Measurements from ENCODE around the gene CTNNA3. TPM values are rescaled to one million over a fixed set of nuclear protein-coding genes. Genes with fewer than 3 reads are reported as not detected.

CTNNA3 gene
- total and polyA plus RNA-seq, 4 donors, result 0.16 to 2.4 (median 1.4) TPM

GRCh38 chr10:66238343-66238742 is 1457.7 kb downstream of the CTNNA3 start:
- Histone ChIP-seq H3K9ac (ENCODE audit: low read depth in 1 of 2, low read length in 2 of 2) (no peak overlapping the region), H3K27ac (ENCODE audit: low read depth in 1 of 2, low read length in 2 of 2) (no peak overlapping the region), H3K27me3 (ENCODE audit: control insufficient read depth in 4 of 4, insufficient read depth in 4 of 4, low read length in 3 of 4) (no peaks in the 10 kb centered on the region), H3K36me3 (ENCODE audit: control insufficient read depth in 4 of 4, insufficient read depth in 3 of 4, low read depth in 1 of 4, low read length in 3 of 4) (no peaks in the 10 kb centered on the region), H3K4me3 (ENCODE audit: low read depth in 1 of 3, low read length in 3 of 3) (no peak overlapping the region), H3K9me3 (ENCODE audit: control insufficient read depth in 4 of 4, low read length in 3 of 4) (no peaks in the 10 kb centered on the region), H3K4me1 (ENCODE audit: control insufficient read depth in 4 of 4, insufficient read depth in 4 of 4, low read length in 3 of 4) (no peaks in the 10 kb centered on the region)
- TF ChIP-seq FOXA2 (IDR thresholded peaks at IDR 0.05) (no peak), FOXA1 (IDR thresholded peaks at IDR 0.05) (no peak), HNF4A (conservative IDR thresholded peaks at IDR 0.05) (no peak), REST (IDR thresholded peaks at IDR 0.05) (no peak), HNF4G (IDR thresholded peaks at IDR 0.05) (no peak), TAF1 (conservative IDR thresholded peaks at IDR 0.05) (no peak), CTCF (IDR thresholded peaks at IDR 0.05; ENCODE audit: low read depth, low read length, missing input control) (no peak), ZBTB33 (IDR thresholded peaks at IDR 0.05) (no peak), MAX (IDR thresholded peaks at IDR 0.05) (no peak), GABPA (IDR thresholded peaks at IDR 0.05 in 1 of 2, conservative IDR thresholded peaks at IDR 0.05 in 1 of 2) (no peak), NR2F2 (IDR thresholded peaks at IDR 0.05) (no peak), ATF3 (IDR thresholded peaks at IDR 0.05) (no peak), YY1 (IDR thresholded peaks at IDR 0.05) (no peak), RAD21 (IDR thresholded peaks at IDR 0.05) (no peak), RXRA (IDR thresholded peaks at IDR 0.05) (no peak), EGR1 (IDR thresholded peaks at IDR 0.05; ENCODE audit: low read depth in 2 of 2) (no peak), SP1 (IDR thresholded peaks at IDR 0.05) (no peak), JUND (IDR thresholded peaks at IDR 0.05) (no peak)
- 84% methylated on average over 2 of the region's 2 CpGs for WGBS
- no peak for DNase-seq (ENCODE audit: low spot score)
